RWPE2 (cell line): ENCODE measurements around the gene GCM1.

Source experiments
- ATAC-seq: fragments of 200-7000 bp; cut with Tn5 transposase; 3 replicates; pipeline ENCODE4 v1.9.1; 2021; ENCODE audit warnings: low read depth
- DNase-seq: peaks from one replicate; pipeline ENCODE4 v3.0.0-alpha.2; 2020; ENCODE audit warnings: low spot score
- H3K27ac ChIP-seq: fragments of 450-650 bp; 2 replicates; pipeline ENCODE4 v1.5.1; 2017; ENCODE audit warnings: mild to moderate bottlenecking; ENCODE audit not compliant: poor library complexity, severe bottlenecking
- H3K27me3 ChIP-seq: fragments of 250-450 bp; sonication (Bioruptor Pico); 2 replicates; pipeline ENCODE4 v1.5.1; 2021; ENCODE audit warnings: mild to moderate bottlenecking, moderate library complexity; ENCODE audit not compliant: insufficient read depth, poor library complexity, severe bottlenecking
- H3K36me3 ChIP-seq: fragments of 250-450 bp; sonication (Bioruptor Pico); 2 replicates; pipeline ENCODE4 v1.5.1; 2020; ENCODE audit warnings: low read depth, mild to moderate bottlenecking, moderate library complexity
- H3K4me1 ChIP-seq: fragments of 250-450 bp; sonication (Bioruptor Pico); 2 replicates; pipeline ENCODE4 v1.5.1; 2021; ENCODE audit warnings: mild to moderate bottlenecking, moderate library complexity; ENCODE audit not compliant: insufficient read depth, poor library complexity, severe bottlenecking
- H3K4me3 ChIP-seq: fragments of 250-450 bp; sonication (Bioruptor Pico); 2 replicates; pipeline ENCODE4 v1.5.1; 2021; ENCODE audit warnings: mild to moderate bottlenecking, moderate library complexity; ENCODE audit not compliant: severe bottlenecking
- H3K9me3 ChIP-seq: fragments of 250-450 bp; sonication (Bioruptor Pico); 2 replicates; pipeline ENCODE4 v1.5.1; 2021; ENCODE audit warnings: mild to moderate bottlenecking, moderate library complexity; ENCODE audit not compliant: severe bottlenecking
- CTCF ChIP-seq: fragments of 450-650 bp; IDR thresholded peaks from one replicate; pipeline ENCODE4 v1.5.1; 2017; ENCODE audit warnings: mild to moderate bottlenecking, moderate library complexity; ENCODE audit not compliant: poor library complexity, severe bottlenecking

The GCM1 gene

GRCh38 chr6:53188833-53189232, 40.2 kb upstream of the GCM1 start:
- H3K4me3 ChIP-seq: no peak overlapping the region

GRCh38 chr6:53180678-53181077, 32.0 kb upstream of the GCM1 start:
- no peaks in the 10 kb centered on the region for H3K27me3 ChIP-seq
- no peak overlapping the region for H3K27ac ChIP-seq
- H3K9me3 ChIP-seq: no peaks in the 10 kb centered on the region
- ATAC-seq (no peak), DNase-seq (no peak)
- H3K36me3 ChIP-seq: no peaks in the 10 kb centered on the region
- H3K4me1 ChIP-seq: peaks cover 8% of the 10 kb centered on the region
- H3K4me3 ChIP-seq: no peak overlapping the region
- no peak for TF ChIP-seq CTCF

More at GRCh38 chr6:53188833-53189232, 40.2 kb upstream of the GCM1 start:
- ATAC-seq: no peak
- Histone ChIP-seq H3K27me3 (no peaks in the 10 kb centered on the region), H3K9me3 (no peaks in the 10 kb centered on the region), H3K36me3 (no peaks in the 10 kb centered on the region), H3K27ac (no peak overlapping the region), H3K4me1 (no peaks in the 10 kb centered on the region)
- DNase-seq: no peak
- TF ChIP-seq CTCF: no peak

GRCh38 chr6:53179961-53180651, 31.5 kb upstream of the GCM1 start:
- H3K4me1 ChIP-seq: peaks cover 8% of the 10 kb centered on the region
- H3K27ac ChIP-seq: no peak overlapping the region
- H3K36me3 ChIP-seq: no peaks in the 10 kb centered on the region
- no peak for TF ChIP-seq CTCF
- DNase-seq (no peak), ATAC-seq (peak; percentile 42)
- no peak overlapping the region for H3K4me3 ChIP-seq
- no peaks in the 10 kb centered on the region for H3K9me3 ChIP-seq
- no peaks in the 10 kb centered on the region for H3K27me3 ChIP-seq

GRCh38 chr6:53178837-53179432, 30.3 kb upstream of the GCM1 start:
- no peak for TF ChIP-seq CTCF
- ATAC-seq (no peak; the same call in 2 of the 3 replicates), DNase-seq (no peak)
- Histone ChIP-seq H3K4me3 (no peak overlapping the region), H3K36me3 (no peaks in the 10 kb centered on the region), H3K27ac (no peak overlapping the region), H3K4me1 (peaks cover 8% of the 10 kb centered on the region), H3K9me3 (no peaks in the 10 kb centered on the region), H3K27me3 (no peaks in the 10 kb centered on the region)

- H3K9me3 ChIP-seq: no peaks in the 10 kb centered on the region
- no peaks in the 10 kb centered on the region for H3K27me3 ChIP-seq
- no peak overlapping the region for H3K4me3 ChIP-seq
- peaks cover 2% of the 10 kb centered on the region for H3K4me1 ChIP-seq
- DNase-seq (no peak), ATAC-seq (no peak)
- H3K27ac ChIP-seq: no peak overlapping the region
- H3K36me3 ChIP-seq: no peaks in the 10 kb centered on the region
- no peak for TF ChIP-seq CTCF
Measured at GRCh38 chr6:53175027-53175426, 26.4 kb upstream of the GCM1 start.
